Esophagus muscularis mucosa (tissue), 4 donors: ENCODE results near the gene FCER2. TPM values are rescaled to one million over a fixed set of nuclear protein-coding genes. Genes with fewer than 3 reads are reported as not detected.

Source experiments
- DNase-seq: peaks from one replicate; pipeline ENCODE4 v3.0.0-alpha.2; 2017; ENCODE audit errors: extremely low spot score
- H3K27ac ChIP-seq, 4 donors: fragments of 200-600 bp; sonication (generic); replicated peaks in 1 of 4; 1 replicate in 3 of 4; 2 replicates in 1 of 4; pipeline ENCODE4 v1.5.1; 2016 to 2019; ENCODE audit warnings: mild to moderate bottlenecking in 1 of 4
- H3K27me3 ChIP-seq, 4 donors: fragments of 200-600 bp; sonication (generic); one replicate each; pipeline versions ENCODE4 v1.5.1 to v1.6.0; 2016 to 2019
- H3K36me3 ChIP-seq, 4 donors: fragments of 200-600 bp; sonication (generic); one replicate each; pipeline ENCODE4 v1.5.1; 2016 to 2019
- H3K4me1 ChIP-seq, 4 donors: fragments of 200-600 bp; sonication (generic); one replicate each; pipeline ENCODE4 v1.5.1; 2016 to 2019
- H3K4me3 ChIP-seq, 4 donors: fragments of 200-600 bp; sonication (generic); 1 replicate in 2 of 4; 2 replicates in 2 of 4; pipeline ENCODE4 v1.5.1; 2016 to 2019; ENCODE audit warnings: mild to moderate bottlenecking in 4 of 4, moderate library complexity in 1 of 4
- H3K9me3 ChIP-seq, 4 donors: fragments of 200-600 bp; sonication (generic); 1 replicate in 3 of 4; 2 replicates in 1 of 4; pipeline ENCODE4 v1.5.1; 2016 to 2019
- EP300 ChIP-seq: sonication (generic); formaldehyde crosslinking; IDR thresholded peaks from one replicate; pipeline ENCODE4 v1.6.1; 2017; ENCODE audit warnings: antibody characterized with exemption
- POLR2A ChIP-seq: fragments of 450-650 bp; IDR thresholded peaks from one replicate; pipeline ENCODE4 v1.6.1; 2017; ENCODE audit warnings: antibody characterized with exemption, moderate library complexity, mild to moderate bottlenecking, low read depth
- POLR2AphosphoS5 ChIP-seq, 2 donors: sonication (generic); formaldehyde crosslinking; IDR thresholded peaks; one replicate each; pipeline ENCODE4 v1.6.1; 2017; ENCODE audit warnings: antibody characterized with exemption in 2 of 2
- WGBS: methylation state at CpG from one replicate; pipeline ENCODE4 v1.1.5; 2018; 5-methylcytosine and 5-hydroxymethylcytosine counted together
- intact Hi-C: fragments of 100-400 bp; cut with DNase I; formaldehyde crosslinking; loops from one replicate; pipeline ENCODE4 v1.15.1; 2023
- total RNA-seq, 4 donors: library from RNA; depleted of rRNA; stranded (reverse); fragments of >200 nt; gene quantifications; one replicate each; pipeline versions ENCODE4 v1.1.0 to v1.2.1, GENCODE V29; 2016
- TF ChIP-seq, protein P1 (sequence below), 3 experiments: fragments of 200-600 bp in 2 of 3; fragments of 450-650 bp in 1 of 3; sonication (generic) in 2 of 3; IDR thresholded peaks; one replicate each; pipeline ENCODE4 v1.5.1; 2017 to 2019; ENCODE audit warnings: antibody characterized with exemption in 3 of 3, mild to moderate bottlenecking in 2 of 3, moderate library complexity in 1 of 3

The FCER2 gene
- total RNA-seq, 4 donors from 2014 or later, result 0.29 TPM; not detected in 3

DNA sequence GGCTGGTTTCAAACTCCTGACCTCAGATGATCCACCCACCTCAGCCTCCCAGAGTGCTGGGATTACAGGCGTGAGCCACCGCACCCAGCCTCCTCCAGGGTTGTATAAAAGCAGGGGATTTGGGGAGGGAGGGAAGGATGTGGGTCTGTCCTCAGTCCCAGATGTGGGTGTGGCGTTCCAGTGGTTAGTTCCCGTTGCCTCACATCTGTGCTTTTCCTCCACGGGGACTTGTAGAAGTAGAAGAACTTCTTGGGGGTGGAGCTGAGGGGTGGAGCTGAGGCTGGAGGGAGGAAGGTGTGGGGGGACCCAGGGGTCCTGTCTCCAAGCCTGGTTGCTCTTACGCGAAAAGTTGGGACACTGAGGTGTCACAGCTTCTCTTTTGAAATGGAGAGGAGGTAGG lies 25.6 kb downstream of the FCER2 start:
- Histone ChIP-seq H3K4me3 (no peak overlapping the region), H3K4me1 (peaks cover 4 to 19% (median 9%) of the 10 kb centered on the region in 4 donors), H3K36me3 (no peaks in the 10 kb centered on the region), H3K27ac (no peak overlapping the region), H3K9me3 (no peaks in the 10 kb centered on the region), H3K27me3 (peaks cover 0 to 78% (median 6%) of the 10 kb centered on the region in 4 donors)
- DNase-seq, result no peak
- TF ChIP-seq POLR2A (no peak), POLR2AphosphoS5 (IDR thresholded peaks at IDR 0.05) (no peak), EP300 (no peak)
- TF ChIP-seq, protein P1, sequence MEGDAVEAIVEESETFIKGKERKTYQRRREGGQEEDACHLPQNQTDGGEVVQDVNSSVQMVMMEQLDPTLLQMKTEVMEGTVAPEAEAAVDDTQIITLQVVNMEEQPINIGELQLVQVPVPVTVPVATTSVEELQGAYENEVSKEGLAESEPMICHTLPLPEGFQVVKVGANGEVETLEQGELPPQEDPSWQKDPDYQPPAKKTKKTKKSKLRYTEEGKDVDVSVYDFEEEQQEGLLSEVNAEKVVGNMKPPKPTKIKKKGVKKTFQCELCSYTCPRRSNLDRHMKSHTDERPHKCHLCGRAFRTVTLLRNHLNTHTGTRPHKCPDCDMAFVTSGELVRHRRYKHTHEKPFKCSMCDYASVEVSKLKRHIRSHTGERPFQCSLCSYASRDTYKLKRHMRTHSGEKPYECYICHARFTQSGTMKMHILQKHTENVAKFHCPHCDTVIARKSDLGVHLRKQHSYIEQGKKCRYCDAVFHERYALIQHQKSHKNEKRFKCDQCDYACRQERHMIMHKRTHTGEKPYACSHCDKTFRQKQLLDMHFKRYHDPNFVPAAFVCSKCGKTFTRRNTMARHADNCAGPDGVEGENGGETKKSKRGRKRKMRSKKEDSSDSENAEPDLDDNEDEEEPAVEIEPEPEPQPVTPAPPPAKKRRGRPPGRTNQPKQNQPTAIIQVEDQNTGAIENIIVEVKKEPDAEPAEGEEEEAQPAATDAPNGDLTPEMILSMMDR (IDR thresholded peaks at IDR 0.05), result no peak
- intact Hi-C loops, result no loop called here
- WGBS, result 48% methylated on average over 6 of the region's 7 CpGs

DNA sequence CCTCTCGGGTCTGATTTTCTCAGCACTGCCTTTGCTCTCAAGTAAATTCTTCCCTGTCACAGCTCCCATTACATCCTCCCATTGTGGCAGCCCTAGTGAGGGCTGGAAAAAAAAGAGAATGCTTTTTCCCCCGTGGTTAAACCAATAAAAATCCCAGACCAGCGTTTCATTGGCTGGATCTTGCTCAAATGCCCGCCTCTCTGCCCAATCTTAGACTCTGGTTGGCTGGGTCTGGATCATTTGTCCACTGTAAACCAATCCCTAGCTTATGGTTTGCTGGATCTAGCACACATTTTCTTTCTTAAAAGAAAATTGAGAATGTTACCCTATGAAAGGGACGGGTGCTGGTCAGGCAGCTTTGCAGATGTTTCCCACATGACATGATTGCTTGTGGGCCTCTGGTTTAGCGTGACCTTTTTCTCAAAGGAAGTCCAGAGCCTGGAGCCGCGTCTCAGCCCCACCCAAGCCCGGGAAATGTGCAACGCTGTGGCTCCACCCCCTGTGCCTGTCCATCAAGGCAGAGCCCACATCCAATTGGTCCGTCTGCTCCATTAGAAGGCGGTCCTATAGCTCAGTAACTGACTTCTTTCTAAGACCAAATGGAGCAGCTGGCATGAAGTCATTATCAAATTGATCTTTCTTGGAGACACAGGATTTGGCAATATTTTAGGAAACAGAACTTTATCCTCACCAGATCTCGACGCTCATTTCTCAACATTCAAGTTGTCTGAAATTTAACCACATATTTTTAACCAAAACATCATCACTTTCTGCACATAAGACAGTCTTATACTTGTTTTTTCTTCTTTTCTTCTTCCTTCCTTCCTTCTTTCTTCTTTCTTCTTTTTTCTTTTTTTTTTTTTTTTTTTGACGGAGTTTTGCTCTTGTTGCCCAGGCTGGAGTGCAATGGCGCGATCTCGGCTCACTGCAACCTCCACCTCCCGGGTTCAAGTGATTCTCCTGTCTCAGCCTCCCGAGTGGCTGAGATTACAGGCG lies 27.6 kb downstream of the FCER2 start:
- Histone ChIP-seq H3K27ac (peak overlapping the region in 1 of 4 donors; percentile 20), H3K4me1 (peaks cover 0 to 5% (median 2%) of the 10 kb centered on the region in 4 donors), H3K36me3 (no peaks in the 10 kb centered on the region), H3K27me3 (peaks cover 0 to 87% (median 14%) of the 10 kb centered on the region in 4 donors), H3K9me3 (no peaks in the 10 kb centered on the region), H3K4me3 (no peak overlapping the region)
- peak; percentile 93 for DNase-seq
- TF ChIP-seq EP300, result no peak
- TF ChIP-seq, protein P1 (IDR thresholded peaks at IDR 0.05), result no peak
- no peak for TF ChIP-seq POLR2AphosphoS5 (IDR thresholded peaks at IDR 0.05)
- no peak for TF ChIP-seq POLR2A
- intact Hi-C loops, result no loop called here
- 54% methylated on average over 20 of the region's 21 CpGs for WGBS

DNA sequence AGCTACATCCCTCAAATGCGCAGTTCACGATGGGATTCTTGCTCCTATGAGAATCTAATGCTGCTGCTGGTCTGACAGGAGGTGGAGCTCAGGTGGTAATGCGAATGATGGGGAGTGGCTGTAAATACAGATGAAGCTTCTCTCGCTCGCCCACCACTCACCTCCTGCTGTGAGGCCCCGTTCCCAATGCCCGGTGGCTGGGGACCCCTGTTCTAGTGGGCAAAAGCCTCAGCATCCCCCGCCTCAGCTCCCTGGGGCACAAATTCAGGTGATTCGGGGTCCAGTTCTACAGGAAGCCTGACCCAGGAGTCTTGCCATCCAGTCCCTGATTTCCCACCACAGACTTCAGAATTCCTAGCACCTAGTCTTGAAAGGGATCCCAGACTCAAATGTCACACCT lies 29.4 kb downstream of the FCER2 start:
- Histone ChIP-seq H3K36me3 (no peaks in the 10 kb centered on the region), H3K4me3 (no peak overlapping the region), H3K4me1 (peaks cover 0 to 5% (median 2%) of the 10 kb centered on the region in 4 donors), H3K9me3 (no peaks in the 10 kb centered on the region), H3K27me3 (peaks cover 0 to 84% (median 14%) of the 10 kb centered on the region in 4 donors), H3K27ac (no peak overlapping the region)
- 74% methylated on average over 3 of the region's 9 CpGs for WGBS
- intact Hi-C loops, result no loop called here
- no peak for DNase-seq
- TF ChIP-seq, protein P1 (IDR thresholded peaks at IDR 0.05), result no peak
- no peak for TF ChIP-seq EP300

DNA sequence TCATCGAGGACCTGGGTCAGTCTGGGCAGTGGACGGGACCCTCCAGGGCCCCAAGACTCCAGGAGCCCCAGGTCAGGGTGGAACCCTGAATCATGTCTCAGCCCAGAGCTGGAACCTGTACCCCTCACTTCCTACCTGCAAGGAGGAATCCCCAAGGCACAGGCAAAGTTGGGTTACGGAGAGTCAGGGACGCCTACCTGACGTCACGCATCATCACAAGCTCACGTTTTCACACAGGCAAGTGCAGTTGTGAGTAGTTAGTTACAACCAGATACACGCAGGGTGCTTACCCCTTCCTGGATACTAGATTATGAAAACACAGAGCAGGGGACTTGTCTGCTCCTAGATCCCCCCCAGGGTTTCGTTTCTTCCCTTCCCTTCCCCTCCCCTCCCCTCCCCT lies 31.1 kb downstream of the FCER2 start:
- no peak for DNase-seq
- WGBS, result 30% methylated on average over 7 of the region's 9 CpGs
- no peaks in the 10 kb centered on the region for H3K36me3 ChIP-seq
- no peak overlapping the region for H3K27ac ChIP-seq
- H3K9me3 ChIP-seq, result no peaks in the 10 kb centered on the region
- no peak overlapping the region for H3K4me3 ChIP-seq
- H3K27me3 ChIP-seq, result peaks cover 0 to 76% (median 12%) of the 10 kb centered on the region in 4 donors
- TF ChIP-seq POLR2AphosphoS5 (IDR thresholded peaks at IDR 0.05) (no peak), POLR2A (no peak), EP300 (no peak)
- TF ChIP-seq, protein P1 (IDR thresholded peaks at IDR 0.05), result no peak
- peaks cover 0 to 5% (median 2%) of the 10 kb centered on the region in 4 donors for H3K4me1 ChIP-seq
- intact Hi-C loops, result no loop called here
